NB4 (cell line): ENCODE measurements around the gene COL21A1.

Experiments
- DNase-seq: peaks from one replicate; pipeline ENCODE4 v3.0.0; 2010; ENCODE audit warnings: low read depth
- H3K4me3 ChIP-seq: one replicate; pipeline ENCODE4 v1.5.1; 2011; ENCODE audit warnings: mild to moderate bottlenecking, low read depth, low read length, moderate library complexity
- CTCF ChIP-seq: IDR thresholded peaks from one replicate; pipeline ENCODE4 v1.5.1; 2012; ENCODE audit warnings: low read depth, low read length
- MAX ChIP-seq: IDR thresholded peaks from 2 replicates; pipeline ENCODE4 v1.6.1; 2011; ENCODE audit warnings: low read depth, low read length
- MYC ChIP-seq: IDR thresholded peaks from 2 replicates; pipeline ENCODE4 v1.6.1; 2011; ENCODE audit warnings: low read depth, low read length
- POLR2A ChIP-seq: IDR thresholded peaks from 2 replicates; pipeline ENCODE4 v1.6.1; 2011; ENCODE audit warnings: mild to moderate bottlenecking; ENCODE audit not compliant: insufficient read length; ENCODE audit errors: extremely low read depth

COL21A1 gene

GRCh38 chr6:56147766-56148165 lies 99.6 kb downstream of the COL21A1 start:
- no peak overlapping the region for H3K4me3 ChIP-seq
- TF ChIP-seq MYC = no peak
- no peak for TF ChIP-seq POLR2A
- TF ChIP-seq CTCF = no peak
- TF ChIP-seq MAX = no peak
- no peak for DNase-seq

GRCh38 chr6:56146086-56146485 lies 101.3 kb downstream of the COL21A1 start:
- no peak for DNase-seq
- H3K4me3 ChIP-seq = no peak overlapping the region
- TF ChIP-seq MAX (no peak), POLR2A (no peak), MYC (no peak), CTCF (no peak)

GRCh38 chr6:56145616-56146015 lies 101.8 kb downstream of the COL21A1 start:
- no peak overlapping the region for H3K4me3 ChIP-seq
- no peak for DNase-seq
- TF ChIP-seq MYC (no peak), POLR2A (no peak), MAX (no peak), CTCF (no peak)

GRCh38 chr6:56144538-56145324 lies 102.6 kb downstream of the COL21A1 start:
- TF ChIP-seq MAX (no peak), CTCF (no peak), POLR2A (no peak), MYC (no peak)
- H3K4me3 ChIP-seq = no peak overlapping the region
- no peak for DNase-seq

- no peak overlapping the region for H3K4me3 ChIP-seq
- TF ChIP-seq CTCF (no peak), MYC (no peak), POLR2A (no peak), MAX (no peak)
- DNase-seq = no peak
These were observed 103.6 kb downstream of the COL21A1 start for GRCh38 chr6:56143796-56144195.
